Loucy (cell line): ENCODE measurements around the gene PITPNC1.

ENCODE experiments used
- H2AFZ ChIP-seq: fragments of 200-600 bp; sonication (generic); 2 replicates; pipeline ENCODE4 v1.6.0; 2016; ENCODE audit warnings: antibody characterized with exemption, mild to moderate bottlenecking, low read length, moderate library complexity
- H3F3A ChIP-seq: fragments of 200-600 bp; 2 replicates; pipeline ENCODE4 v1.6.0; 2016; ENCODE audit warnings: antibody characterized with exemption, low read depth, mild to moderate bottlenecking
- H3K27me3 ChIP-seq: fragments of 200-600 bp; sonication (generic); 2 replicates; pipeline ENCODE4 v1.6.1; 2014; ENCODE audit warnings: low read length, mild to moderate bottlenecking; ENCODE audit not compliant: insufficient read depth, poor library complexity, severe bottlenecking
- H3K36me3 ChIP-seq: fragments of 200-600 bp; sonication (generic); 2 replicates; pipeline ENCODE4 v1.6.1; 2016; ENCODE audit warnings: low read length; ENCODE audit not compliant: insufficient read depth
- H3K4me1 ChIP-seq: fragments of 200-600 bp; sonication (generic); 2 replicates; pipeline ENCODE4 v1.5.1; 2014; ENCODE audit warnings: low read length, mild to moderate bottlenecking; ENCODE audit not compliant: insufficient read depth, poor library complexity, severe bottlenecking
- H3K4me2 ChIP-seq: fragments of 200-600 bp; sonication (generic); 2 replicates; pipeline ENCODE4 v1.6.0; 2014; ENCODE audit warnings: antibody characterized with exemption, low read length, low read depth, mild to moderate bottlenecking; ENCODE audit not compliant: poor library complexity, severe bottlenecking
- H3K4me3 ChIP-seq: fragments of 200-600 bp; sonication (generic); 2 replicates; pipeline ENCODE4 v1.5.1; 2014; ENCODE audit warnings: low read length, mild to moderate bottlenecking, mixed read lengths; ENCODE audit not compliant: poor library complexity, severe bottlenecking
- H3K79me2 ChIP-seq: fragments of 200-600 bp; sonication (generic); 2 replicates; pipeline ENCODE4 v1.6.1; 2014; ENCODE audit warnings: low read length; ENCODE audit not compliant: insufficient read depth
- H3K9ac ChIP-seq: fragments of 200-600 bp; sonication (generic); 2 replicates; pipeline ENCODE4 v1.6.0; 2014; ENCODE audit warnings: mild to moderate bottlenecking, low read depth, low read length, moderate library complexity; ENCODE audit not compliant: poor library complexity, severe bottlenecking
- H3K9me2 ChIP-seq: fragments of 200-600 bp; sonication (generic); replicated peaks from 2 replicates; pipeline ENCODE4 v1.6.1; 2016; ENCODE audit warnings: low read depth, low read length, mixed read lengths
- H3K9me3 ChIP-seq: fragments of 200-600 bp; sonication (generic); 2 replicates; pipeline ENCODE4 v1.6.1; 2014; ENCODE audit warnings: mild to moderate bottlenecking, antibody characterized with exemption, low read length, low read depth; ENCODE audit not compliant: insufficient read depth
- H4K20me1 ChIP-seq: fragments of 200-600 bp; sonication (generic); 2 replicates; pipeline ENCODE4 v1.6.0; 2014; ENCODE audit warnings: antibody characterized with exemption, low read length, mild to moderate bottlenecking; ENCODE audit not compliant: insufficient read depth, poor library complexity, severe bottlenecking
- CTCF ChIP-seq: fragments of 200-600 bp; sonication (generic); conservative IDR thresholded peaks from 2 replicates; pipeline ENCODE4 v1.5.1; 2014; ENCODE audit warnings: mild to moderate bottlenecking, antibody characterized with exemption, low read length
- EZH2phosphoT487 ChIP-seq: fragments of 200-600 bp; IDR thresholded peaks from 2 replicates; pipeline ENCODE4 v1.6.1; 2018; ENCODE audit warnings: antibody characterized with exemption, mild to moderate bottlenecking, moderate library complexity, borderline replicate concordance

Gene PITPNC1

GRCh38 chr17:67632141-67632540, 255.1 kb downstream of the PITPNC1 start:
- Histone ChIP-seq H2AFZ (no peak overlapping the region), H3K9ac (no peak overlapping the region), H3K4me2 (no peak overlapping the region), H3F3A (no peaks in the 10 kb centered on the region), H3K4me1 (no peaks in the 10 kb centered on the region), H3K4me3 (no peak overlapping the region), H4K20me1 (no peaks in the 10 kb centered on the region), H3K79me2 (no peaks in the 10 kb centered on the region), H3K36me3 (peaks cover 9% of the 10 kb centered on the region; the same call in 1 of the 2 replicates), H3K27me3 (no peaks in the 10 kb centered on the region), H3K9me3 (no peaks in the 10 kb centered on the region), H3K9me2 (no peaks in the 10 kb centered on the region)
- TF ChIP-seq EZH2phosphoT487, result no peak
- no peak for TF ChIP-seq CTCF

GRCh38 chr17:67633751-67634211, 256.7 kb downstream of the PITPNC1 start:
- peaks cover 9% of the 10 kb centered on the region; the same call in 1 of the 2 replicates for H3K36me3 ChIP-seq
- no peaks in the 10 kb centered on the region for H3K27me3 ChIP-seq
- H2AFZ ChIP-seq, result no peak overlapping the region
- no peak overlapping the region for H3K4me2 ChIP-seq
- no peaks in the 10 kb centered on the region for H3K9me3 ChIP-seq
- no peaks in the 10 kb centered on the region for H4K20me1 ChIP-seq
- H3K9me2 ChIP-seq, result no peaks in the 10 kb centered on the region
- no peaks in the 10 kb centered on the region for H3K79me2 ChIP-seq
- no peak overlapping the region for H3K4me3 ChIP-seq
- TF ChIP-seq CTCF, result no peak
- no peak for TF ChIP-seq EZH2phosphoT487
- no peaks in the 10 kb centered on the region for H3K4me1 ChIP-seq
- no peaks in the 10 kb centered on the region for H3F3A ChIP-seq
- H3K9ac ChIP-seq, result no peak overlapping the region

GRCh38 chr17:67635681-67636080, 258.6 kb downstream of the PITPNC1 start:
- Histone ChIP-seq H3K4me3 (no peak overlapping the region), H3K9me3 (no peaks in the 10 kb centered on the region), H3K4me1 (no peaks in the 10 kb centered on the region), H3K79me2 (no peaks in the 10 kb centered on the region), H3K4me2 (no peak overlapping the region), H4K20me1 (no peaks in the 10 kb centered on the region), H3K36me3 (peaks cover 9% of the 10 kb centered on the region; the same call in 1 of the 2 replicates), H3K9ac (no peak overlapping the region), H3K9me2 (no peaks in the 10 kb centered on the region), H3K27me3 (no peaks in the 10 kb centered on the region), H3F3A (no peaks in the 10 kb centered on the region), H2AFZ (no peak overlapping the region)
- TF ChIP-seq CTCF, result no peak
